GM12878 (cell line): ENCODE data around the gene CSF3. TPM values are rescaled to one million over a fixed set of nuclear protein-coding genes. Genes with fewer than 3 reads are reported as not detected.

Source experiments
- ATAC-seq: fragments of 200-7000 bp; cut with Tn5 transposase; 3 replicates; pipeline ENCODE4 v1.9.1; 2020; ENCODE audit warnings: mild to moderate bottlenecking, moderate library complexity
- BruUV-seq: library from RNA; stranded (reverse); fragments of 400-500 nt; replicated peaks from 2 replicates; lab custom pipeline; 2021; lab: Mats Ljungman, UMichigan
- CTCF ChIA-PET: fragments of 300-600 bp; sonication (Branson Sonifier 250); formaldehyde crosslinking; extraction: SDS; loops from one replicate; lab custom pipeline; 2021; ENCODE audit warnings: inconsistent platforms; lab: Yijun Ruan, JAX
- POLR2A ChIA-PET: fragments of 350-600 bp; formaldehyde crosslinking; extraction: SDS; loops from one replicate; lab custom pipeline; 2021; ENCODE audit warnings: inconsistent platforms; lab: Charles Lee
- RAD21 ChIA-PET: fragments of 300-600 bp; sonication (Branson Sonifier 250); formaldehyde crosslinking; loops from one replicate; lab custom pipeline; 2023; ENCODE audit warnings: antibody characterized with exemption; ENCODE audit not compliant: unreplicated experiment; lab: Charles Lee
- SMC1A ChIA-PET: fragments of 300-600 bp; sonication (Branson Sonifier 250); formaldehyde crosslinking; loops from one replicate; lab custom pipeline; 2023; ENCODE audit not compliant: unreplicated experiment, uncharacterized antibody; lab: Charles Lee
- DNase-seq: peaks from one replicate; pipeline ENCODE4 v3.0.0-alpha.2; 2011; ENCODE audit warnings: low read depth, low spot score
- FAIRE-seq: peaks from 3 replicates; lab custom pipeline; 2011; peaks lifted over from hg19 to GRCh38; lab: Jason Lieb, UNC
- H2AFZ ChIP-seq: 2 replicates; pipeline ENCODE4 v1.6.0; 2011; ENCODE audit warnings: low read depth, low read length, control low read depth; ENCODE audit not compliant: control insufficient read depth
- H3K27ac ChIP-seq: 2 replicates; pipeline ENCODE4 v1.5.1; 2011; ENCODE audit warnings: control low read depth; ENCODE audit not compliant: control insufficient read depth, insufficient read depth
- H3K27me3 ChIP-seq, 2 experiments: replicated peaks in 1 of 2; 2 replicates each; pipeline versions ENCODE4 v1.6.0 to v1.6.1; 2011; ENCODE audit warnings: low read length in 1 of 2; ENCODE audit not compliant: control insufficient read depth in 2 of 2, insufficient read depth in 2 of 2
- H3K36me3 ChIP-seq, 2 experiments: 2 replicates each; pipeline ENCODE4 v1.5.1; 2011; ENCODE audit warnings: low read length in 1 of 2; ENCODE audit not compliant: control insufficient read depth in 2 of 2, insufficient read depth in 2 of 2
- H3K4me1 ChIP-seq: 2 replicates; pipeline ENCODE4 v1.6.1; 2011; ENCODE audit warnings: mild to moderate bottlenecking, low read length, moderate library complexity, mixed read lengths; ENCODE audit not compliant: control insufficient read depth, insufficient read depth
- H3K4me2 ChIP-seq: 2 replicates; pipeline ENCODE4 v1.6.0; 2011; ENCODE audit warnings: control low read depth; ENCODE audit not compliant: control insufficient read depth, insufficient read depth
- H3K4me3 ChIP-seq: fragments of 200-600 bp; sonication (generic); 2 replicates; pipeline ENCODE4 v1.5.1; 2016
- H3K79me2 ChIP-seq: 2 replicates; pipeline ENCODE4 v1.6.0; 2011; ENCODE audit warnings: low read length; ENCODE audit not compliant: control insufficient read depth, insufficient read depth
- H3K9ac ChIP-seq: 2 replicates; pipeline ENCODE4 v1.8.0; 2011; ENCODE audit warnings: low read length, control low read depth, mixed read lengths; ENCODE audit not compliant: control insufficient read depth, insufficient read depth
- H3K9me3 ChIP-seq: replicated peaks from 3 replicates; pipeline ENCODE4 v1.5.1; 2011; ENCODE audit warnings: mild to moderate bottlenecking, low read length; ENCODE audit not compliant: control insufficient read depth, insufficient read depth
- H4K20me1 ChIP-seq: 2 replicates; pipeline ENCODE4 v1.6.0; 2011; ENCODE audit not compliant: control insufficient read depth, insufficient read depth
- CHD4 ChIP-seq: fragments of 200-600 bp; sonication (generic); IDR thresholded peaks from 2 replicates; pipeline ENCODE4 v1.6.1; 2016; ENCODE audit warnings: mild to moderate bottlenecking
- FOS ChIP-seq: IDR thresholded peaks from 3 replicates; pipeline ENCODE4 v1.6.1; 2011; ENCODE audit warnings: borderline replicate concordance; ENCODE audit not compliant: insufficient read length; ENCODE audit errors: extremely low read depth
- GABPA ChIP-seq: IDR thresholded peaks from 2 replicates; pipeline ENCODE4 v1.6.1; 2014; ENCODE audit warnings: antibody characterized with exemption, low read depth, mild to moderate bottlenecking, inconsistent platforms
- HDAC2 ChIP-seq: fragments of 200-600 bp; sonication (generic); IDR thresholded peaks from 2 replicates; pipeline ENCODE4 v1.6.1; 2017
- JUND ChIP-seq: IDR thresholded peaks from 2 replicates; pipeline ENCODE4 v1.6.1; 2012; ENCODE audit warnings: low read depth, mild to moderate bottlenecking, low read length, improper control_type of control experiment, moderate library complexity
- KLF5 ChIP-seq: fragments of 450-650 bp; IDR thresholded peaks from 2 replicates; pipeline ENCODE4 v1.6.1; 2014; ENCODE audit warnings: mild to moderate bottlenecking; ENCODE audit not compliant: partially characterized antibody
- NR2C1 ChIP-seq: fragments of 450-650 bp; IDR thresholded peaks from 2 replicates; pipeline ENCODE4 v1.6.1; 2017; ENCODE audit warnings: antibody characterized with exemption, mild to moderate bottlenecking, moderate library complexity
- RB1 ChIP-seq: fragments of 450-650 bp; formaldehyde crosslinking; IDR thresholded peaks from 2 replicates; pipeline ENCODE4 v1.6.1; 2017; ENCODE audit warnings: mild to moderate bottlenecking, borderline replicate concordance
- SIN3A ChIP-seq: IDR thresholded peaks from 2 replicates; pipeline ENCODE4 v1.6.1; 2012; ENCODE audit warnings: low read depth, low read length, improper control_type of control experiment
- SMC3 ChIP-seq: IDR thresholded peaks from 2 replicates; pipeline ENCODE4 v1.6.1; 2011; ENCODE audit warnings: low read length, improper control_type of control experiment, borderline replicate concordance
- SPI1 ChIP-seq: IDR thresholded peaks from 2 replicates; pipeline ENCODE4 v1.6.1; 2011; ENCODE audit warnings: low read depth, mild to moderate bottlenecking, low read length, moderate library complexity, borderline replicate concordance; ENCODE audit not compliant: insufficient read depth
- STAT1 ChIP-seq: fragments of 450-650 bp; conservative IDR thresholded peaks from 2 replicates; pipeline ENCODE4 v1.6.1; 2014; ENCODE audit warnings: antibody characterized with exemption, mild to moderate bottlenecking
- STAT3 ChIP-seq: IDR thresholded peaks from 2 replicates; pipeline ENCODE4 v1.6.1; 2011; ENCODE audit warnings: low read depth, low read length, improper control_type of control experiment
- TBL1XR1 ChIP-seq: IDR thresholded peaks from 2 replicates; pipeline ENCODE4 v1.6.1; 2012; ENCODE audit warnings: low read depth, low read length, improper control_type of control experiment
- WRNIP1 ChIP-seq: IDR thresholded peaks from 2 replicates; pipeline ENCODE4 v1.6.1; 2011; ENCODE audit warnings: low read depth, low read length, improper control_type of control experiment, borderline replicate concordance
- ZSCAN29 ChIP-seq: fragments of 450-650 bp; IDR thresholded peaks from 2 replicates; pipeline ENCODE4 v1.6.1; 2017; ENCODE audit warnings: mild to moderate bottlenecking, moderate library complexity
- WGBS: methylation state at CpG from one replicate; pipeline ENCODE4 v1.1.6; 2016; ENCODE audit warnings: low lambda C conversion rate; ENCODE audit not compliant: insufficient replicate concordance, insufficient coverage; ENCODE audit errors: missing lambda C conversion rate; 5-methylcytosine and 5-hydroxymethylcytosine counted together
- in situ Hi-C: fragments of 300-500 bp; cut with MboI; formaldehyde crosslinking; loops from 9 replicates; pipeline ENCODE4 v1.14.3; 2018; ENCODE audit warnings: mixed read lengths
- intact Hi-C: fragments of 100-400 bp; cut with micrococcal nuclease; formaldehyde crosslinking; loops from one replicate; pipeline ENCODE4 v1.14.2; 2022; ENCODE audit not compliant: unreplicated experiment
- polyA plus RNA-seq, 11 experiments: library from polyadenylated mRNA; depleted of rRNA in 4 of 11; unstranded in 6 of 11; stranded (reverse) in 5 of 11; fragments of >200 nt; fragmentation: Nextera tagmentation in 4 of 11; fragmentation: Illumina TruSeq in 1 of 11; extraction: Ambion mirVana in 4 of 11; extraction: Trizol in 1 of 11; gene quantifications; 1 replicate in 1 of 11; 2 replicates in 10 of 11; pipeline versions ENCODE4 v1.2.1 to v1.2.3, GENCODE V29; 2011 to 2016; ENCODE audit warnings: inconsistent platforms in 2 of 11, missing spikeins in 2 of 11, low read depth in 1 of 11
- total RNA-seq, 4 experiments: library from RNA; depleted of rRNA in 3 of 4; stranded (reverse); fragments of >200 nt in 3 of 4; fragmentation: Illumina TruSeq in 1 of 4; extraction: Trizol in 1 of 4; gene quantifications; 2 replicates each; pipeline versions ENCODE4 v1.2.1 to v1.2.3, GENCODE V29; 2013 to 2021
- TF ChIP-seq, protein P1 (sequence below): IDR thresholded peaks from 2 replicates; pipeline ENCODE4 v1.6.1; 2012; ENCODE audit warnings: low read depth, low read length, improper control_type of control experiment
- TF ChIP-seq, protein P2 (sequence below): fragments of 450-650 bp; IDR thresholded peaks from 2 replicates; pipeline ENCODE4 v1.6.1; 2016; ENCODE audit warnings: mild to moderate bottlenecking

The CSF3 gene
- total and polyA plus RNA-seq, 10 of the 15 experiments (the other 5 are each of a cell fraction or from before 2014, with no cell fraction given), result 0.09 to 0.28 (median 0.12) TPM; not detected in 5

DNA sequence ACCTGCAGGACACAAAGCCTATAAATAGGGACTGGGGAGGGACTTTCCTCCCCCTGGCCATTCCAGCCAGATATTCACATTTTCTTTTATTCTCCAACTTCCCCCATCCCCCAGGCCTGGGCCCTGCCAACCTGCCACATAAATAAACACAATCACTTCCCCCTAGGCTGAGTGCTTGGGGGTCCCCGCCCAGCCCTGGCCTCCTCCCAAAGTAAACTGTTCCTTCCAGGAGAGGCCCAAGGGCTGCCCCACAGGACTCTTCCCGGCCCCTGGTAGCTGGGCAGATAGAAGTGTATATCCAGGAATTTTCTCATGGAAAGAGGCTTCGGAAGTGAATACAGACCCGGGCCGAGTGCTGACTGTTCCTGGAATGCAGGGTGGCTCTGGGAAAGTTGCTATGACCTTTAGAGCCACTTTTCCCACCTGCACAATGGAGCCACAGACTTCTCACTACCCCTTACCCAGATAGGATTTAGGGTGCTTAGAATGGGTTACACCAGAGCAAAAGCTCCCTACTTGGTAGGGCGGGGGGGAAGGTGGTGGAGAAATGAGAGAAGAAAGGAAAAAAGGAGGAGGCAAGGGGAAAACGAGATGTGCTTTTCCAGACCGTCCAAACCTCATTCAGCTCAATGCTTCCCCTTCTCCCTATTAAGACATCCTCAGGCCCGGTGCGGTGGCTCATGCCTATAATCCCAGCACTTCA is 8.5 kb downstream of the CSF3 start:
- in situ Hi-C loops, result loop anchor here (25.0 kb wide), 1 partner anchor 264 kb away; the partner anchor contains the start of gene CDC6
- H3K9me3 ChIP-seq, result no peaks in the 10 kb centered on the region
- intact Hi-C loops, result no loop called here
- no peak for TF ChIP-seq TBL1XR1
- TF ChIP-seq, protein P1, sequence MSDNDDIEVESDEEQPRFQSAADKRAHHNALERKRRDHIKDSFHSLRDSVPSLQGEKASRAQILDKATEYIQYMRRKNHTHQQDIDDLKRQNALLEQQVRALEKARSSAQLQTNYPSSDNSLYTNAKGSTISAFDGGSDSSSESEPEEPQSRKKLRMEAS, result no peak
- no peak for TF ChIP-seq FOS
- TF ChIP-seq SMC3, result no peak
- no peak for TF ChIP-seq SPI1
- TF ChIP-seq, protein P2, sequence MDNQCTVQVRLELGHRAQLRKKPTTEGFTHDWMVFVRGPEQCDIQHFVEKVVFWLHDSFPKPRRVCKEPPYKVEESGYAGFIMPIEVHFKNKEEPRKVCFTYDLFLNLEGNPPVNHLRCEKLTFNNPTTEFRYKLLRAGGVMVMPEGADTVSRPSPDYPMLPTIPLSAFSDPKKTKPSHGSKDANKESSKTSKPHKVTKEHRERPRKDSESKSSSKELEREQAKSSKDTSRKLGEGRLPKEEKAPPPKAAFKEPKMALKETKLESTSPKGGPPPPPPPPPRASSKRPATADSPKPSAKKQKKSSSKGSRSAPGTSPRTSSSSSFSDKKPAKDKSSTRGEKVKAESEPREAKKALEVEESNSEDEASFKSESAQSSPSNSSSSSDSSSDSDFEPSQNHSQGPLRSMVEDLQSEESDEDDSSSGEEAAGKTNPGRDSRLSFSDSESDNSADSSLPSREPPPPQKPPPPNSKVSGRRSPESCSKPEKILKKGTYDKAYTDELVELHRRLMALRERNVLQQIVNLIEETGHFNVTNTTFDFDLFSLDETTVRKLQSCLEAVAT, result no peak
- TF ChIP-seq STAT3, result no peak
- no peak for TF ChIP-seq WRNIP1
- no peak for TF ChIP-seq CHD4
- no peak for TF ChIP-seq GABPA
- TF ChIP-seq JUND, result no peak
- TF ChIP-seq NR2C1, result no peak
- no peak for TF ChIP-seq STAT1
- no peak for TF ChIP-seq ZSCAN29
- no peak for TF ChIP-seq HDAC2
- TF ChIP-seq SIN3A, result no peak
- TF ChIP-seq RB1, result no peak
- no peak for TF ChIP-seq KLF5
- H3K27me3 ChIP-seq, result no peaks in the 10 kb centered on the region
- FAIRE-seq, result no peak
- CTCF ChIA-PET, result interaction anchor here (1.5 kb wide), 1 partner anchor 52 kb away, joined by 4 read pairs; no protein-coding TSS in a partner anchor
- POLR2A ChIA-PET, result no interaction called here
- H3K36me3 ChIP-seq, result peaks cover 12 to 19% of the 10 kb centered on the region in 2 experiments; a peak in 3 of 4 replicates
- H3K4me2 ChIP-seq, result no peak overlapping the region
- WGBS, result 79% methylated on average over 10 of the region's 10 CpGs
- RAD21 ChIA-PET, result no interaction called here
- H4K20me1 ChIP-seq, result no peaks in the 10 kb centered on the region
- no peak overlapping the region for H3K9ac ChIP-seq
- no peak overlapping the region for H3K4me3 ChIP-seq
- SMC1A ChIA-PET, result no interaction called here
- DNase-seq, result no peak
- no peak overlapping the region for H2AFZ ChIP-seq
- no peaks in the 10 kb centered on the region for H3K79me2 ChIP-seq
- no TSS peak for BruUV-seq
- no peak for ATAC-seq
- no peak overlapping the region for H3K27ac ChIP-seq
- H3K4me1 ChIP-seq, result no peaks in the 10 kb centered on the region
